Neural cell (in vitro differentiated cells): Measurements from ENCODE around the gene HABP4. TPM values are rescaled to one million over a fixed set of nuclear protein-coding genes. Genes with fewer than 3 reads are reported as not detected.

Experiments
- H2AFZ ChIP-seq: fragments of 200-600, 300-800 bp; sonication (generic), shearing (Covaris generic); 2 replicates; pipeline ENCODE4 v1.6.0; 2014; ENCODE audit warnings: low read depth, mild to moderate bottlenecking, antibody characterized with exemption, low read length, moderate library complexity
- H3F3A ChIP-seq: fragments of 200-600 bp; shearing (Covaris generic); 2 replicates; pipeline ENCODE4 v1.6.1; 2016; ENCODE audit warnings: mild to moderate bottlenecking, moderate library complexity, mixed read lengths, antibody characterized with exemption, low read length; ENCODE audit not compliant: insufficient read depth, poor library complexity, severe bottlenecking
- H3K27ac ChIP-seq: fragments of 200-600, 300-800 bp; sonication (generic), shearing (Covaris generic); 2 replicates; pipeline ENCODE4 v1.5.1; 2014; ENCODE audit warnings: mild to moderate bottlenecking, low read length, moderate library complexity
- H3K27me3 ChIP-seq: fragments of 300-800, 200-600 bp; sonication (generic), shearing (Covaris generic); 2 replicates; pipeline ENCODE4 v1.6.0; 2014; ENCODE audit warnings: mild to moderate bottlenecking, low read depth, low read length, moderate library complexity; ENCODE audit not compliant: insufficient read depth
- H3K36me3 ChIP-seq: fragments of 300-800, 200-600 bp; sonication (generic), shearing (Covaris generic); 2 replicates; pipeline ENCODE4 v1.5.1; 2014; ENCODE audit warnings: mild to moderate bottlenecking, antibody characterized with exemption, low read length, moderate library complexity; ENCODE audit not compliant: insufficient read depth
- H3K4me2 ChIP-seq: fragments of 300-800, 200-600 bp; sonication (generic), shearing (Covaris generic); 2 replicates; pipeline ENCODE4 v1.6.0; 2014; ENCODE audit warnings: mild to moderate bottlenecking, low read length
- H3K4me3 ChIP-seq: fragments of 300-800, 200-600 bp; sonication (generic), shearing (Covaris generic); 2 replicates; pipeline ENCODE4 v1.5.1; 2014; ENCODE audit warnings: mild to moderate bottlenecking, low read length, moderate library complexity
- H3K79me2 ChIP-seq: fragments of 200-600 bp; shearing (Covaris generic); replicated peaks from 2 replicates; pipeline ENCODE4 v1.6.0; 2014; ENCODE audit warnings: mild to moderate bottlenecking, low read length, moderate library complexity; ENCODE audit not compliant: insufficient read depth
- H3K9ac ChIP-seq: fragments of 300-800, 200-600 bp; sonication (generic), shearing (Covaris generic); 2 replicates; pipeline ENCODE4 v1.6.1; 2016; ENCODE audit warnings: mild to moderate bottlenecking, low read length, mixed read lengths
- H3K9me2 ChIP-seq: fragments of 200-600 bp; shearing (Covaris generic); 2 replicates; pipeline ENCODE4 v1.6.1; 2016; ENCODE audit warnings: mild to moderate bottlenecking, low read length, mixed read lengths; ENCODE audit not compliant: insufficient read depth
- H3K9me3 ChIP-seq: fragments of 200-600, 300-800 bp; sonication (generic), shearing (Covaris generic); 2 replicates; pipeline ENCODE4 v1.6.1; 2016; ENCODE audit warnings: mild to moderate bottlenecking, mixed run types, low read length, moderate library complexity, mixed read lengths
- H4K20me1 ChIP-seq: fragments of 200-600 bp; shearing (Covaris generic); 2 replicates; pipeline ENCODE4 v1.6.1; 2016; ENCODE audit warnings: mild to moderate bottlenecking, mixed run types; ENCODE audit not compliant: insufficient read depth
- EP300 ChIP-seq: fragments of 450-650 bp; conservative IDR thresholded peaks from 2 replicates; pipeline ENCODE4 v1.6.1; 2014; ENCODE audit warnings: antibody characterized with exemption, mild to moderate bottlenecking, moderate library complexity; ENCODE audit not compliant: poor library complexity, severe bottlenecking
- EZH2 ChIP-seq: fragments of 200-600, 300-800 bp; shearing (Covaris generic), sonication (generic); IDR thresholded peaks from 2 replicates; pipeline ENCODE4 v1.6.1; 2014; ENCODE audit warnings: antibody characterized with exemption, low read length, borderline replicate concordance, mild to moderate bottlenecking; ENCODE audit not compliant: insufficient read depth, poor library complexity, severe bottlenecking
- MXI1 ChIP-seq: fragments of 450-650 bp; conservative IDR thresholded peaks from 2 replicates; pipeline ENCODE4 v1.6.1; 2014; ENCODE audit warnings: antibody characterized with exemption, mild to moderate bottlenecking; ENCODE audit not compliant: poor library complexity, severe bottlenecking
- POLR2AphosphoS5 ChIP-seq: IDR thresholded peaks from 2 replicates; pipeline ENCODE4 v1.6.1; 2012
- RAD21 ChIP-seq: fragments of 450-650 bp; conservative IDR thresholded peaks from 2 replicates; pipeline ENCODE4 v1.6.1; 2014; ENCODE audit warnings: antibody characterized with exemption, mild to moderate bottlenecking, moderate library complexity
- SMC3 ChIP-seq: fragments of 450-650 bp; conservative IDR thresholded peaks from 2 replicates; pipeline ENCODE4 v1.6.1; 2014; ENCODE audit warnings: antibody characterized with exemption, mild to moderate bottlenecking, moderate library complexity; ENCODE audit not compliant: poor library complexity
- TAF1 ChIP-seq: IDR thresholded peaks from 2 replicates; pipeline ENCODE4 v1.6.1; 2012; ENCODE audit warnings: low read depth
- polyA plus RNA-seq: library from polyadenylated mRNA; depleted of rRNA; stranded (reverse); fragments of >200 nt; gene quantifications from 2 replicates; pipeline ENCODE4 v1.2.3, GENCODE V29; 2014
- TF ChIP-seq, protein P1 (sequence below): IDR thresholded peaks from 2 replicates; pipeline ENCODE4 v1.6.1; 2012; ENCODE audit warnings: borderline replicate concordance

The HABP4 gene
- polyA plus RNA-seq, 1 donor from 2014 or later = 14.7 TPM

GRCh38 chr9:96476591-96476990 lies 26.6 kb downstream of the HABP4 start:
- Histone ChIP-seq H3K79me2 (no peaks in the 10 kb centered on the region), H3F3A (no peaks in the 10 kb centered on the region), H2AFZ (no peak overlapping the region), H3K4me2 (no peak overlapping the region), H3K27me3 (no peaks in the 10 kb centered on the region), H3K4me3 (no peak overlapping the region), H3K9ac (no peak overlapping the region), H4K20me1 (no peaks in the 10 kb centered on the region), H3K9me3 (no peaks in the 10 kb centered on the region), H3K36me3 (no peaks in the 10 kb centered on the region), H3K9me2 (no peaks in the 10 kb centered on the region), H3K27ac (no peak overlapping the region)
- TF ChIP-seq TAF1 (no peak), EZH2 (no peak)

DNA sequence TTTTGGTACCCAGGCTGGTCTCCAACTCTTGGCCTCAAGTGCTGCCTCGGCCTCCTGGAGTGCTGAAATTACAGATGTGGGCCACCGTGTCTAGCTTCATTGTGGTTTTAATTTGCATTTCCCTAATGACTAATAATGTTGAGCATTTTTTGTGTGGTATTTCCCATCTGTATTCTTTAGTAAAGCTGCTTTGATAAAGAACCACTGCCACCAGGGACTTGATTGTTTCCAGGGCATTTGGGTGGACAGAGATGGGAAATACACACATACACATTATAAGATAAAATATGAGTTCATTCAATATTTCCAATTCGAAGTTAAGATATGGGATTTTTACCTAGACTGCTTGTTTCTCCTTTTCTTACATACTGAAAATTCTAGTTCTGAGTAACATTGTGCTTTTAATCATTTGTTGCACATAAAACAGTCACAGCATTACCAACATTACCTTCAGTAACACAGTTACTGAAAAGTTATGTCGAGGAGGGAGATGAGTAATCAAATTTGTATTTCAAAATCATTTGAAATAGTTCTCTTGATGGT lies 28.9 kb downstream of the HABP4 start:
- no peak overlapping the region for H3K27ac ChIP-seq
- H4K20me1 ChIP-seq = no peaks in the 10 kb centered on the region
- no peaks in the 10 kb centered on the region for H3K36me3 ChIP-seq
- H2AFZ ChIP-seq = no peak overlapping the region
- H3K4me2 ChIP-seq = no peak overlapping the region
- no peaks in the 10 kb centered on the region for H3K79me2 ChIP-seq
- no peak overlapping the region for H3K9ac ChIP-seq
- no peaks in the 10 kb centered on the region for H3K27me3 ChIP-seq
- H3K9me2 ChIP-seq = no peaks in the 10 kb centered on the region
- TF ChIP-seq POLR2AphosphoS5 = no peak
- TF ChIP-seq EZH2 = no peak
- TF ChIP-seq, protein P1, sequence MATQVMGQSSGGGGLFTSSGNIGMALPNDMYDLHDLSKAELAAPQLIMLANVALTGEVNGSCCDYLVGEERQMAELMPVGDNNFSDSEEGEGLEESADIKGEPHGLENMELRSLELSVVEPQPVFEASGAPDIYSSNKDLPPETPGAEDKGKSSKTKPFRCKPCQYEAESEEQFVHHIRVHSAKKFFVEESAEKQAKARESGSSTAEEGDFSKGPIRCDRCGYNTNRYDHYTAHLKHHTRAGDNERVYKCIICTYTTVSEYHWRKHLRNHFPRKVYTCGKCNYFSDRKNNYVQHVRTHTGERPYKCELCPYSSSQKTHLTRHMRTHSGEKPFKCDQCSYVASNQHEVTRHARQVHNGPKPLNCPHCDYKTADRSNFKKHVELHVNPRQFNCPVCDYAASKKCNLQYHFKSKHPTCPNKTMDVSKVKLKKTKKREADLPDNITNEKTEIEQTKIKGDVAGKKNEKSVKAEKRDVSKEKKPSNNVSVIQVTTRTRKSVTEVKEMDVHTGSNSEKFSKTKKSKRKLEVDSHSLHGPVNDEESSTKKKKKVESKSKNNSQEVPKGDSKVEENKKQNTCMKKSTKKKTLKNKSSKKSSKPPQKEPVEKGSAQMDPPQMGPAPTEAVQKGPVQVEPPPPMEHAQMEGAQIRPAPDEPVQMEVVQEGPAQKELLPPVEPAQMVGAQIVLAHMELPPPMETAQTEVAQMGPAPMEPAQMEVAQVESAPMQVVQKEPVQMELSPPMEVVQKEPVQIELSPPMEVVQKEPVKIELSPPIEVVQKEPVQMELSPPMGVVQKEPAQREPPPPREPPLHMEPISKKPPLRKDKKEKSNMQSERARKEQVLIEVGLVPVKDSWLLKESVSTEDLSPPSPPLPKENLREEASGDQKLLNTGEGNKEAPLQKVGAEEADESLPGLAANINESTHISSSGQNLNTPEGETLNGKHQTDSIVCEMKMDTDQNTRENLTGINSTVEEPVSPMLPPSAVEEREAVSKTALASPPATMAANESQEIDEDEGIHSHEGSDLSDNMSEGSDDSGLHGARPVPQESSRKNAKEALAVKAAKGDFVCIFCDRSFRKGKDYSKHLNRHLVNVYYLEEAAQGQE = no peak
- no peak for TF ChIP-seq SMC3
- TF ChIP-seq MXI1 = no peak
- no peak overlapping the region for H3K4me3 ChIP-seq
- no peaks in the 10 kb centered on the region for H3K9me3 ChIP-seq
- no peaks in the 10 kb centered on the region for H3F3A ChIP-seq

GRCh38 chr9:96480736-96481135 lies 30.8 kb downstream of the HABP4 start:
- Histone ChIP-seq H3K4me2 (no peak overlapping the region), H2AFZ (no peak overlapping the region), H3K9ac (no peak overlapping the region), H3K36me3 (no peaks in the 10 kb centered on the region), H3K27me3 (no peaks in the 10 kb centered on the region), H3K9me2 (no peaks in the 10 kb centered on the region), H3K79me2 (no peaks in the 10 kb centered on the region), H3K4me3 (no peak overlapping the region), H3K9me3 (no peaks in the 10 kb centered on the region), H4K20me1 (no peaks in the 10 kb centered on the region), H3K27ac (no peak overlapping the region), H3F3A (no peaks in the 10 kb centered on the region)
- TF ChIP-seq RAD21 (no peak), TAF1 (no peak), EP300 (no peak), SMC3 (no peak)
